Measurements from ENCODE around the gene SGO2.

Gene SGO2

DNA sequence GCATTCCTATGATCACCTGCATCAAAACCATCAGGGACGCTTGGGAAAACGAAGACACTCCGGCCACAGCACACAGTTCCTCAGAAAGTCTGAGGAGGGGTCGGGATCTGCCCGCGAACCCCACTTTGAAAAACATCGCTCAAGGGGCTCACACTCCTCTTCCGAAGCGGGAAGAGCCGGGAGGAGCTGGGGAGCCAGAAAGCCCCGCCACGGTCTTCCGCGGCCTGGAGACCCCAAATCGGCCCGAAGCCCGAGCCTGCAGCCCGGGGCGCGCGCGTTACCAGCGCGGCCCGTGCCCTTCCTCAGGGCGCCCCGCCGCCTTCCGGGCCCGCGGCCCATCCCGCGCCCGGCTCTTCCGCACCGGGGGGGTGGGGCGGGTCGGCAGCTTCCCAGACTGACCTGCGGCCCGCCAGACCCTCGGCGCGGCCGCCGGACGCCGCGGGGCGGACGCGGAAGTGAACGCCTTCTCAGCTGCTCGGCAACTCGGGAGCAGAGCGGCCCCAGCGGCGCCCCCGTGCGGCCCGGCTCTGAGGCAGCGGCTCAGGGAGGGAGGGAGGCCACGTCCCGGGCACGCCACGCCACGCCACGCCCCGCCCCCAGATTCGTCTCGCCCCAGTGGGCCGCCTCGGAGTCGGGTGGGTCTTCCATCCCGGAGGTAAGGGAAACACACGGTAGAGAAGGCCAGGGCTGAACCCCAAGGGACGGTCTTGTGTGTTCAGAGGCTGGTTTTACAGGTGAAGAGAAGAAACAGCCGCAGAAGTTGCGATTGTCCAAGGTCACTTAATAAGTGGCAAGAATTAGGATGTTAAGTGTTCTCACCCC, 16.2 kb upstream of the SGO2 start, which contains the start of gene KCTD18:
KCTD18 (minus strand) TSS at position 457 of the 822 bp plus-strand sequence. CDS start 3,052 bp downstream, outside the sequence.
- H2AFZ ChIP-seq (ENCODE audit: low read depth, low read length, severe bottlenecking) = peak within 1 kb of the TSS; percentile 92
- H3K9ac ChIP-seq (ENCODE audit: low read length) = peak within 1 kb of the TSS; percentile 77
- H3K4me2 ChIP-seq (ENCODE audit: low read depth, low read length, poor library complexity, severe bottlenecking) = peak within 1 kb of the TSS; percentile 83
- H3K4me3 ChIP-seq (ENCODE audit: insufficient read depth, low read length, poor library complexity, severe bottlenecking) = peak within 1 kb of the TSS; percentile 61
- no peaks in the 10 kb centered on the region for H3K9me3 ChIP-seq (ENCODE audit: insufficient read depth, low read length)
- TF ChIP-seq, protein P1, sequence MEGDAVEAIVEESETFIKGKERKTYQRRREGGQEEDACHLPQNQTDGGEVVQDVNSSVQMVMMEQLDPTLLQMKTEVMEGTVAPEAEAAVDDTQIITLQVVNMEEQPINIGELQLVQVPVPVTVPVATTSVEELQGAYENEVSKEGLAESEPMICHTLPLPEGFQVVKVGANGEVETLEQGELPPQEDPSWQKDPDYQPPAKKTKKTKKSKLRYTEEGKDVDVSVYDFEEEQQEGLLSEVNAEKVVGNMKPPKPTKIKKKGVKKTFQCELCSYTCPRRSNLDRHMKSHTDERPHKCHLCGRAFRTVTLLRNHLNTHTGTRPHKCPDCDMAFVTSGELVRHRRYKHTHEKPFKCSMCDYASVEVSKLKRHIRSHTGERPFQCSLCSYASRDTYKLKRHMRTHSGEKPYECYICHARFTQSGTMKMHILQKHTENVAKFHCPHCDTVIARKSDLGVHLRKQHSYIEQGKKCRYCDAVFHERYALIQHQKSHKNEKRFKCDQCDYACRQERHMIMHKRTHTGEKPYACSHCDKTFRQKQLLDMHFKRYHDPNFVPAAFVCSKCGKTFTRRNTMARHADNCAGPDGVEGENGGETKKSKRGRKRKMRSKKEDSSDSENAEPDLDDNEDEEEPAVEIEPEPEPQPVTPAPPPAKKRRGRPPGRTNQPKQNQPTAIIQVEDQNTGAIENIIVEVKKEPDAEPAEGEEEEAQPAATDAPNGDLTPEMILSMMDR (IDR thresholded peaks at IDR 0.05; ENCODE audit: insufficient read depth, low read length, poor library complexity, severe bottlenecking) = peak; percentile 72
- TF ChIP-seq EZH2phosphoT487 (conservative IDR thresholded peaks at IDR 0.05; ENCODE audit: low read length) = no peak
- H3K36me3 ChIP-seq (ENCODE audit: low read length) = no peaks in the 10 kb centered on the region
- H3K27ac ChIP-seq (ENCODE audit: low read depth, low read length) = peak within 1 kb of the TSS; percentile 46
- no peaks in the 10 kb centered on the region for H3K9me2 ChIP-seq (replicated peaks; ENCODE audit: insufficient read depth, low read length)
- no peaks in the 10 kb centered on the region for H4K20me1 ChIP-seq (ENCODE audit: low read depth, low read length)
- H3K27me3 ChIP-seq (ENCODE audit: low read length) = no peaks in the 10 kb centered on the region
- peaks cover 3% of the 10 kb centered on the region; the same call in 1 of the 2 replicates for H3F3A ChIP-seq (ENCODE audit: insufficient read depth)
- no peaks in the 10 kb centered on the region; the same call in 1 of the 2 replicates for H3K79me2 ChIP-seq (ENCODE audit: insufficient read depth, low read length)

DNA sequence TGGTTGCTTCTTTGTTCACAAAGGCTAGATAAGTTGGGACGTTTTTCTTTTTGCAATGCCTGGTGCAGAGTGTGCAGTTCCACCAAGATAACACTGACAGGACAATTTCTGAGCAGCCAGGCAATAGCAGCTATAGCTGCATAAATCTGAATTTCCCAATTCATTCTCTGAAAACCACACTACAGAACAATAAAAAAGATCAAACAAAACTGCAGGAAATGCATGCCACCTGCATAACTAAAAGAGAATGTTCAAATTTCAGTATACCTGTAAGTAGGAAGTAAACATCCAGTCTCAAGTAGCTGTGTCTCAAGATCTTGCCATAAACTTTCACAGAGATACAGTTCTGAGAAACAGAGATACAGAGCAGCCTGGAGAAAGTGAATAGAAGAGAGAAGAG, 10.9 kb upstream of the SGO2 start:
- TF ChIP-seq, protein P1 (IDR thresholded peaks at IDR 0.05; ENCODE audit: insufficient read depth, low read length, poor library complexity, severe bottlenecking) = no peak
- TF ChIP-seq EZH2phosphoT487 (conservative IDR thresholded peaks at IDR 0.05; ENCODE audit: low read length) = no peak
- H3K4me2 ChIP-seq (ENCODE audit: low read depth, low read length, poor library complexity, severe bottlenecking) = no peak overlapping the region
- no peaks in the 10 kb centered on the region for H3K79me2 ChIP-seq (ENCODE audit: insufficient read depth, low read length)
- no peak overlapping the region for H3K9ac ChIP-seq (ENCODE audit: low read length)
- no peaks in the 10 kb centered on the region for H3K36me3 ChIP-seq (ENCODE audit: low read length)
- no peak overlapping the region for H3K4me3 ChIP-seq (ENCODE audit: insufficient read depth, low read length, poor library complexity, severe bottlenecking)
- H3K9me3 ChIP-seq (ENCODE audit: insufficient read depth, low read length) = no peaks in the 10 kb centered on the region
- no peaks in the 10 kb centered on the region for H3F3A ChIP-seq (ENCODE audit: insufficient read depth)
- no peaks in the 10 kb centered on the region for H3K27me3 ChIP-seq (ENCODE audit: low read length)
- no peaks in the 10 kb centered on the region for H4K20me1 ChIP-seq (ENCODE audit: low read depth, low read length)
- no peak overlapping the region for H3K27ac ChIP-seq (ENCODE audit: low read depth, low read length)
- no peaks in the 10 kb centered on the region for H3K9me2 ChIP-seq (replicated peaks; ENCODE audit: insufficient read depth, low read length)
- H2AFZ ChIP-seq (ENCODE audit: low read depth, low read length, severe bottlenecking) = no peak overlapping the region

DNA sequence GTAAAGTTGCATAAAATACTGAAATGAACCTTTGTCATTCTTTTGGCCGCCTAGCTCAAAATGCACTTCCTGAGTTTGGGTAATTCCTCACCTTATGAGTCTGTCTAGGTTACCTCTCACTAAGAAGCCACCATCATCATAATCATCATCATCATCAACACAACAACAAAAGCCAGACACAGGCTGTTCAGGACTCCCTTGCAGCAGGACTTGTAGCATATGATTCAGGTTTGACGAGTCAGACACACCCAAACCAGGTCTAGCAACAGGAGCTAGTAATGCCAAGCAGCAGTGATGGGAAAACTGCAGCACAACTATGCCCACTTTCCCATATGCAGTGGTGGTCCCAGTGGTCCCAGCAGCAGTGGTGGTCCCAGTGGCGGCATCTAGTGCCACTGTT, 2.8 kb upstream of the SGO2 start:
- H3K27me3 ChIP-seq (ENCODE audit: low read length) = no peaks in the 10 kb centered on the region
- H3K9me2 ChIP-seq (replicated peaks; ENCODE audit: insufficient read depth, low read length) = no peaks in the 10 kb centered on the region
- no peak overlapping the region for H3K4me3 ChIP-seq (ENCODE audit: insufficient read depth, low read length, poor library complexity, severe bottlenecking)
- H3K4me2 ChIP-seq (ENCODE audit: low read depth, low read length, poor library complexity, severe bottlenecking) = no peak overlapping the region
- no peaks in the 10 kb centered on the region for H3K36me3 ChIP-seq (ENCODE audit: low read length)
- no peaks in the 10 kb centered on the region for H3K9me3 ChIP-seq (ENCODE audit: insufficient read depth, low read length)
- H2AFZ ChIP-seq (ENCODE audit: low read depth, low read length, severe bottlenecking) = no peak overlapping the region
- no peaks in the 10 kb centered on the region for H3F3A ChIP-seq (ENCODE audit: insufficient read depth)
- H4K20me1 ChIP-seq (ENCODE audit: low read depth, low read length) = no peaks in the 10 kb centered on the region
- no peak overlapping the region for H3K9ac ChIP-seq (ENCODE audit: low read length)
- H3K79me2 ChIP-seq (ENCODE audit: insufficient read depth, low read length) = peaks cover 21% of the 10 kb centered on the region
- H3K27ac ChIP-seq (ENCODE audit: low read depth, low read length) = no peak overlapping the region
- TF ChIP-seq, protein P1 (IDR thresholded peaks at IDR 0.05; ENCODE audit: insufficient read depth, low read length, poor library complexity, severe bottlenecking) = no peak
- no peak for TF ChIP-seq EZH2phosphoT487 (conservative IDR thresholded peaks at IDR 0.05; ENCODE audit: low read length)

Measured in SU-DHL-6 (cell line).